IMR-90 (cell line): Measurements from ENCODE around the gene PTPRN2. TPM values are rescaled to one million over a fixed set of nuclear protein-coding genes. Genes with fewer than 3 reads are reported as not detected.

Experiments used
- ATAC-seq: fragments of 200-7000 bp; cut with Tn5 transposase; 2 replicates; pipeline ENCODE4 v1.9.1; 2020; ENCODE audit warnings: low read depth, mild to moderate bottlenecking, moderate library complexity
- BruUV-seq: library from RNA; stranded (reverse); fragments of 400-500 nt; replicated peaks from 2 replicates; lab custom pipeline; 2021; lab: Mats Ljungman, UMichigan
- CTCF ChIA-PET: fragments of 300-600 bp; formaldehyde crosslinking; extraction: SDS; loops from one replicate; lab custom pipeline; 2021; ENCODE audit warnings: antibody characterized with exemption; lab: Yijun Ruan, JAX
- POLR2A ChIA-PET: fragments of 300-600 bp; sonication (Branson Sonifier 250); formaldehyde crosslinking; loops from one replicate; lab custom pipeline; 2022; ENCODE audit warnings: antibody characterized with exemption; ENCODE audit not compliant: unreplicated experiment; lab: Charles Lee
- DNase-seq: peaks from one replicate; pipeline ENCODE4 v3.0.0; 2013
- H2AFZ ChIP-seq: replicated peaks from 2 replicates; pipeline ENCODE3; 2013; ENCODE audit warnings: low read length, mild to moderate bottlenecking; ENCODE audit not compliant: poor library complexity
- H2AK5ac ChIP-seq: 2 replicates; pipeline ENCODE4 v1.6.1; 2013; ENCODE audit warnings: low read depth, low read length, inconsistent platforms
- H2AK9ac ChIP-seq: replicated peaks from 2 replicates; pipeline ENCODE3; 2013; ENCODE audit warnings: mild to moderate bottlenecking, low read depth, low read length, moderate library complexity; ENCODE audit not compliant: poor library complexity
- H2BK120ac ChIP-seq: 2 replicates; pipeline ENCODE4 v1.6.1; 2013; ENCODE audit warnings: low read depth, low read length, inconsistent platforms
- H2BK15ac ChIP-seq: 3 replicates; pipeline ENCODE4 v1.6.1; 2013; ENCODE audit warnings: low read depth, low read length, inconsistent platforms
- H2BK20ac ChIP-seq: 2 replicates; pipeline ENCODE4 v1.6.1; 2013; ENCODE audit warnings: low read depth, mild to moderate bottlenecking, inconsistent platforms, low read length, moderate library complexity
- H2BK5ac ChIP-seq: 2 replicates; pipeline ENCODE4 v1.6.1; 2013; ENCODE audit warnings: mild to moderate bottlenecking, low read depth, low read length, inconsistent platforms; ENCODE audit not compliant: poor library complexity, severe bottlenecking
- H3K14ac ChIP-seq: replicated peaks from 2 replicates; pipeline ENCODE4 v1.6.1; 2013; ENCODE audit warnings: low read depth, low read length, inconsistent platforms
- H3K18ac ChIP-seq: 2 replicates; pipeline ENCODE4 v1.6.1; 2013; ENCODE audit warnings: low read depth, low read length, control low read depth
- H3K23ac ChIP-seq: 2 replicates; pipeline ENCODE4 v1.6.1; 2013; ENCODE audit warnings: low read depth, low read length, inconsistent platforms
- H3K27ac ChIP-seq: 2 replicates; pipeline ENCODE4 v1.5.1; 2013; ENCODE audit warnings: mild to moderate bottlenecking, control low read depth, low read length; ENCODE audit not compliant: insufficient read depth
- H3K27me3 ChIP-seq: 2 replicates; pipeline ENCODE4 v1.6.1; 2013; ENCODE audit warnings: low read length; ENCODE audit not compliant: control insufficient read depth, insufficient read depth
- H3K36me3 ChIP-seq: 2 replicates; pipeline ENCODE4 v1.6.1; 2013; ENCODE audit warnings: low read length, mixed read lengths; ENCODE audit not compliant: control insufficient read depth, insufficient read depth
- H3K4ac ChIP-seq: 2 replicates; pipeline ENCODE4 v1.6.1; 2013; ENCODE audit warnings: low read depth, low read length, inconsistent platforms
- H3K4me1 ChIP-seq: 2 replicates; pipeline ENCODE4 v1.6.1; 2013; ENCODE audit warnings: low read length, mixed read lengths; ENCODE audit not compliant: control insufficient read depth, insufficient read depth
- H3K4me2 ChIP-seq: 2 replicates; pipeline ENCODE4 v1.6.1; 2013; ENCODE audit warnings: low read depth, mild to moderate bottlenecking, control low read depth, low read length, moderate library complexity
- H3K4me3 ChIP-seq: 2 replicates; pipeline ENCODE4 v1.5.1; 2013; ENCODE audit warnings: low read depth, mild to moderate bottlenecking, control low read depth, low read length, moderate library complexity; ENCODE audit not compliant: insufficient read depth
- H3K56ac ChIP-seq: 2 replicates; pipeline ENCODE4 v1.6.1; 2013; ENCODE audit warnings: low read length, inconsistent platforms; ENCODE audit not compliant: insufficient read depth; ENCODE audit errors: extremely low read depth
- H3K79me1 ChIP-seq, 2 experiments: 2 replicates each; pipeline ENCODE4 v1.6.1; 2013; ENCODE audit warnings: low read length in 2 of 2, inconsistent platforms in 1 of 2, low read depth in 1 of 2
- H3K9ac ChIP-seq: 2 replicates; pipeline ENCODE4 v1.6.1; 2013; ENCODE audit warnings: low read depth, low read length, control low read depth
- H3K9me1 ChIP-seq: 2 replicates; pipeline ENCODE4 v1.6.1; 2013; ENCODE audit warnings: low read length, inconsistent platforms; ENCODE audit not compliant: insufficient read depth
- H3K9me3 ChIP-seq: 2 replicates; pipeline ENCODE4 v1.6.1; 2013; ENCODE audit warnings: low read length; ENCODE audit not compliant: control insufficient read depth, insufficient read depth
- H4K20me1 ChIP-seq: 2 replicates; pipeline ENCODE4 v1.6.1; 2013; ENCODE audit warnings: low read length, inconsistent platforms; ENCODE audit not compliant: insufficient read depth
- H4K5ac ChIP-seq: 2 replicates; pipeline ENCODE4 v1.6.1; 2013; ENCODE audit warnings: mild to moderate bottlenecking, low read depth, low read length, control low read depth
- H4K8ac ChIP-seq, 2 experiments: 2 replicates each; pipeline ENCODE4 v1.6.1; 2013; ENCODE audit warnings: low read depth in 2 of 2, low read length in 2 of 2, control low read depth in 1 of 2, inconsistent platforms in 1 of 2
- H4K91ac ChIP-seq: 2 replicates; pipeline ENCODE4 v1.6.1; 2013; ENCODE audit warnings: low read depth, low read length, inconsistent platforms; ENCODE audit not compliant: insufficient read depth
- NFE2L2 ChIP-seq: fragments of 150-350 bp; IDR thresholded peaks from 2 replicates; pipeline ENCODE4 v1.6.1; 2016; ENCODE audit warnings: low read depth, mild to moderate bottlenecking, low read length
- RAD21 ChIP-seq: IDR thresholded peaks from 2 replicates; pipeline ENCODE4 v1.6.1; 2012; ENCODE audit warnings: low read length, improper control_type of control experiment
- RCOR1 ChIP-seq: IDR thresholded peaks from 2 replicates; pipeline ENCODE4 v1.6.1; 2012; ENCODE audit warnings: mild to moderate bottlenecking, low read length, improper control_type of control experiment; ENCODE audit not compliant: insufficient replicate concordance
- RFX5 ChIP-seq: IDR thresholded peaks from 2 replicates; pipeline ENCODE4 v1.8.0; 2012; ENCODE audit warnings: low read depth, mild to moderate bottlenecking, low read length, moderate library complexity
- USF2 ChIP-seq: fragments of 150-350 bp; IDR thresholded peaks from 2 replicates; pipeline ENCODE4 v1.6.1; 2017; ENCODE audit warnings: mild to moderate bottlenecking, antibody characterized with exemption, low read length, low read depth
- WGBS, 2 experiments: methylation state at CpG; one replicate each; pipeline versions ENCODE4 v1.1.5 to v1.1.7; 2013; ENCODE audit warnings: missing lambda C conversion rate in 2 of 2; ENCODE audit not compliant: insufficient read length in 1 of 2; ENCODE audit errors: extremely low coverage in 2 of 2; 5-methylcytosine and 5-hydroxymethylcytosine counted together
- dilution Hi-C: fragments of 300-500 bp; cut with HindIII; formaldehyde crosslinking; loops from one replicate; pipeline ENCODE4 v1.14.3; 2018; ENCODE audit warnings: low sequenced_read_pairs; ENCODE audit not compliant: unreplicated experiment
- in situ Hi-C: fragments of 300-500 bp; cut with MboI; formaldehyde crosslinking; loops from 3 replicates; pipeline ENCODE4 v1.14.3; 2019; ENCODE audit warnings: low sequenced_read_pairs, inconsistent platforms, mixed read lengths
- intact Hi-C: fragments of 100-400 bp; cut with micrococcal nuclease; formaldehyde crosslinking; loops from 2 replicates; pipeline ENCODE4 v1.10.0; 2022
- polyA plus RNA-seq, 3 experiments: library from polyadenylated mRNA; depleted of rRNA; stranded (reverse); fragments of >200 nt; gene quantifications; 2 replicates each; pipeline ENCODE4 v1.2.3, GENCODE V29; 2012; ENCODE audit warnings: low replicate concordance in 1 of 3
- total RNA-seq: library from RNA; depleted of rRNA; stranded (reverse); fragments of >200 nt; gene quantifications from 2 replicates; pipeline ENCODE4 v1.2.3, GENCODE V29; 2012

PTPRN2 gene
- total and polyA plus RNA-seq, 2 of the 4 experiments (the other 2 are of a cell fraction): 0.03 TPM; not detected in 1

DNA sequence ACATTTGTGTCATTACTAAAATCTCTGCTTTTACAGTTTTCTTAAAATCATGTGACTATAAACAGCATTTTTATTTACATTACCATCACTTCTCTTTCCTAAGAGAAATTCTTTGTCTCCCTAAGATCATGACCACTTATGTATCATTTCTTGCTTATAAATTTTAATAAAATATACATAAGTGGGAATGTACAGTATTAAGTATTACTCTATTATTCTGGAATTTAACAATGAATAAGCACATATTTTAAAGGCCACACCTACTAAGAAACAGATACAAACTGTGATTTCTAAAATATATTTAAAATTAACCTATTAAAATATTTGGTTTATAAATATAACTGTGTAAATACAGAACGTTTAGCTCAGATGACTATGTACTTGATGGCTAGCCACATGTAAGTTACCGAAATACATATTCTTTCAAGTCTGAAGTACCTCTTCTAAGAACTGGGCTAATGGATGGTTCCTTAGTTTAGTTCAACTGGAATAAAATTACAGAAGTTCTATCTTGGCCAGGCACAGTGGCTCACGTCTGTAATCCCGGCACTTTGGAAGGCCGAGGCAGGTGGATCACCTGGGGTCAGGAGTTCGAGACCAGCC is 33.3 kb upstream of the PTPRN2 start:
- ChIA-PET CTCF (no interaction called here), POLR2A (no interaction called here)
- Histone ChIP-seq H3K79me1 (peaks cover 0 to 4% of the 10 kb centered on the region in 2 experiments; a peak in 2 of 4 replicates), H4K91ac (no peak overlapping the region), H3K4me1 (peaks cover 3% of the 10 kb centered on the region; the same call in 1 of the 2 replicates), H2AFZ (no peak overlapping the region), H3K4me2 (no peak overlapping the region), H4K8ac (no peak overlapping the region), H4K20me1 (no peaks in the 10 kb centered on the region), H4K5ac (no peak overlapping the region), H2BK5ac (no peak overlapping the region), H2BK15ac (no peak overlapping the region), H3K27ac (no peak overlapping the region), H3K27me3 (no peaks in the 10 kb centered on the region), H2AK5ac (no peak overlapping the region), H3K56ac (no peak overlapping the region), H3K9me1 (peaks cover 5% of the 10 kb centered on the region; the same call in 1 of the 2 replicates), H2BK20ac (no peak overlapping the region), H3K4me3 (no peak overlapping the region), H3K9ac (no peak overlapping the region), H3K9me3 (no peaks in the 10 kb centered on the region), H2BK120ac (no peak overlapping the region), H2AK9ac (no peak overlapping the region), H3K23ac (no peak overlapping the region), H3K36me3 (no peaks in the 10 kb centered on the region), H3K4ac (no peak overlapping the region), H3K18ac (no peak overlapping the region; the same call in 1 of the 2 replicates), H3K14ac (no peak overlapping the region)
- in situ Hi-C loops: no loop called here
- no peak for TF ChIP-seq RCOR1
- TF ChIP-seq USF2: no peak
- TF ChIP-seq RAD21: no peak
- no peak for TF ChIP-seq NFE2L2
- no peak for TF ChIP-seq RFX5
- BruUV-seq: no TSS peak
- dilution Hi-C loops: no loop called here
- DNase-seq (no peak), ATAC-seq (peak; percentile 33)
- WGBS, 2 experiments: 100% methylated on average over 2 of the region's 6 CpGs; no CpG with 5 or more reads in 1 of the 2 experiments
- intact Hi-C loops: no loop called here
